B cell (primary cell): Measurements from ENCODE around the gene MYO1E.

Experiments
- CTCF ChIP-seq: fragments of 200-600 bp; IDR thresholded peaks from one replicate; pipeline ENCODE4 v1.8.0; 2022; ENCODE audit warnings: antibody characterized with exemption, mild to moderate bottlenecking
- EZH2 ChIP-seq: IDR thresholded peaks from 2 replicates; pipeline ENCODE4 v1.6.1; 2012; ENCODE audit warnings: borderline replicate concordance, low read depth, mild to moderate bottlenecking, moderate library complexity, low read length; ENCODE audit not compliant: insufficient read depth, poor library complexity, severe bottlenecking

- TF ChIP-seq EZH2 (no peak), CTCF (no peak)
These were observed 98.3 kb downstream of the MYO1E start for GRCh38 chr15:59274126-59274970.
